GM12872 (cell line): ENCODE measurements around the gene GINS3.

Experiments
- TF ChIP-seq, protein P1 (sequence below): IDR thresholded peaks from 3 replicates; pipeline ENCODE4 v1.5.1; 2011; ENCODE audit warnings: low read depth, mild to moderate bottlenecking, low read length, moderate library complexity; ENCODE audit not compliant: insufficient read depth

GINS3 gene

DNA sequence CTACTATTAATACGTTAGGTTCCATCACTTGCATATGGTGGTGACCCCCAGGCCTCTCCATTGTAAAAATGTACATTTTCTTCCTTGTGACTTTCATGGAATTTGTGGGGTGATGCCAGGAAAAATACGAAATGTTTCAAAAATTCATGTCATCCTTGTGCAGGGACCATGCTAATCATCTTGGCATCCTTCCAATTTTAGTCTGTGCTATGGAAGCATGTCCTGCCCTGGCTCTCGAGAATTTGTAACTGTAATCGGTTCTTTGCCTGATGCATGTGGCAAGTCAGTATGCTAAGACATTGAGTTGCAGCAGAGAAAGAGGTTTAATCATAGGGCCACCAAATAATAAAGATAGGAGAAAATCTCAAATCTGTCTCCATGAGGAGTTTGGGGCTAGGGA is 14.3 kb upstream of the GINS3 start:
- TF ChIP-seq, protein P1, sequence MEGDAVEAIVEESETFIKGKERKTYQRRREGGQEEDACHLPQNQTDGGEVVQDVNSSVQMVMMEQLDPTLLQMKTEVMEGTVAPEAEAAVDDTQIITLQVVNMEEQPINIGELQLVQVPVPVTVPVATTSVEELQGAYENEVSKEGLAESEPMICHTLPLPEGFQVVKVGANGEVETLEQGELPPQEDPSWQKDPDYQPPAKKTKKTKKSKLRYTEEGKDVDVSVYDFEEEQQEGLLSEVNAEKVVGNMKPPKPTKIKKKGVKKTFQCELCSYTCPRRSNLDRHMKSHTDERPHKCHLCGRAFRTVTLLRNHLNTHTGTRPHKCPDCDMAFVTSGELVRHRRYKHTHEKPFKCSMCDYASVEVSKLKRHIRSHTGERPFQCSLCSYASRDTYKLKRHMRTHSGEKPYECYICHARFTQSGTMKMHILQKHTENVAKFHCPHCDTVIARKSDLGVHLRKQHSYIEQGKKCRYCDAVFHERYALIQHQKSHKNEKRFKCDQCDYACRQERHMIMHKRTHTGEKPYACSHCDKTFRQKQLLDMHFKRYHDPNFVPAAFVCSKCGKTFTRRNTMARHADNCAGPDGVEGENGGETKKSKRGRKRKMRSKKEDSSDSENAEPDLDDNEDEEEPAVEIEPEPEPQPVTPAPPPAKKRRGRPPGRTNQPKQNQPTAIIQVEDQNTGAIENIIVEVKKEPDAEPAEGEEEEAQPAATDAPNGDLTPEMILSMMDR = no peak

DNA sequence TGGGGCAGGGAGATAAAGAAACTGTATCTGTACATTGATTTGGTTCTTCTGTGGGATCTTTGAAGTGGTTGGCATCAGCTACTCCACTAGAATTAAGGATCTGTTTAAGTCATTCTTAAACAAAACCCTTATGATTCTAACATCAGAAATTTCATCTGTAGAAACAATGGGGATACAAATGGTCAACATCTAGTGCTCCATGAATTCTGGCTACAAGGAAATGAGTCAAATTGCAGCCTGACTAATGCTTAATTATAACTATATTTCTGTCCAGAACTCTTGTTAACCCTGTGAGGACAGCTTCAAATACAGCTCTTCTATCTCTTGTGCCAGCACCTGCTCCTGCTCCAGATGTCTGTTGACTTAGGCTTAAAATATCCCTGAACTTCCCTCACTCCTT is 13.9 kb upstream of the GINS3 start:
- TF ChIP-seq, protein P1 = no peak

DNA sequence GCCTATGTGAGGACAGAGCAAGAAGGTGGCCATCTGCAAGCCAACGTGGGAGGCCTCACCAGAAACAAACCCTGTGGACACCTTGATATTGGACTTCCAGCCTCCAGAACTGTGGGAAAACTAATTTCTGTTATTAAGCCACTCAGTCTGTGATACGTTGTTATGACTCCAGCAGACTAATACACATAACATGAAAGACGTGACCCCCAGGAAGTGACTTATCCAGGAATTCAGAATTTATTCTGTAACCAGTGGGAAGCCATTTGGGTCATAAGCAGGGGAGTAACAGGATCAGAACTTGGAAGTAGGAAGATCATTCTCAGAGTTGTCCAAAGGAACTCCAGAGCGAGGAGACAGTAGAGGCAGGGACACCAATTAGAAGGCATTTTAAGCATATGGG is 12.5 kb upstream of the GINS3 start:
- TF ChIP-seq, protein P1 = no peak

DNA sequence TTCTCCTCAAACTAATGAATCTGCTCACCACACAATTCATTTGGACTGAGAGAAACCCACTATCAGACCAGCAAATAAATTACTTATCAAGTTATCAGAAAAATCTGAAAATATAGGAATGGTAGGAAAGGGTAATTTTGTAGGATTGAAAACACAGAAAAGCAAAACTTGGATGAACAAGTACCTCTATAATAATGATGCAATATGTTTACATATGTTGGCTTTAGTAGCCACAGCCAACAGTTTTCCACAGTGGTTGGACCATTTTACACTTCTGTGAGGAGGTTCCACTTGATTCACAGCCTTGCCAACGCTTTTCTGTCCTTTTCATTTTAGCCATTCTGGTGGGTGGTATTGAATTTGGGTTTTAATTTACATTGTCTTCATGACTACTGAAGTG is 10.6 kb upstream of the GINS3 start:
- TF ChIP-seq, protein P1 = no peak

DNA sequence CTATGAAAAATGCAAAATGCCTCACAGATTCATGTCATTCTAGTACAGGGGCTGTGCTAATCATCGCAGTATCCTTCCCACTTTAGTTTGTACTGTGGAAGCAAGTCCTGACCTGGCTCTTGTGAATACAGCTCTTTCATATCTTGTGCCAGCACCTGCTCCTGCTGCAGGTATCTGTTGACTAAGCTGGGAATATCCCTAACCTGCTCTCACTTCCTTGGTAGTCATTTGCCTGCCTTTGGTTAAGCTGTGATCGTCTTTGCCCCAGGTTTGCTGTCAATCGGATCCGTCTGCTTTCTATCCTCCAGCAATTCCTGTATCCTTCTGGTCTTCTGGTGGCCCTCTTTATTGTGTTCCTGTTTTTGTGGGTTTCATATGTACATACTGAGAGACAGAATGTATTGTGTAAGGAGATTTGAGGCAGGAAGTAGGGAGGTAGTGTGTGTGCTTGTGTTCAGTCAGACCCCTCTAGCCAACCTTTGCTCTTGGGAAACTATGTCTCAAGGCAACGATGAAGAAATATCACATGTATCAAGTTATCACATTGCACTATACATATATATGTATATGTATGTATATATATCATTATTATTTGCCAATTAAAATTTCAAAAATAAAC is 7.7 kb upstream of the GINS3 start:
- TF ChIP-seq, protein P1 = no peak

DNA sequence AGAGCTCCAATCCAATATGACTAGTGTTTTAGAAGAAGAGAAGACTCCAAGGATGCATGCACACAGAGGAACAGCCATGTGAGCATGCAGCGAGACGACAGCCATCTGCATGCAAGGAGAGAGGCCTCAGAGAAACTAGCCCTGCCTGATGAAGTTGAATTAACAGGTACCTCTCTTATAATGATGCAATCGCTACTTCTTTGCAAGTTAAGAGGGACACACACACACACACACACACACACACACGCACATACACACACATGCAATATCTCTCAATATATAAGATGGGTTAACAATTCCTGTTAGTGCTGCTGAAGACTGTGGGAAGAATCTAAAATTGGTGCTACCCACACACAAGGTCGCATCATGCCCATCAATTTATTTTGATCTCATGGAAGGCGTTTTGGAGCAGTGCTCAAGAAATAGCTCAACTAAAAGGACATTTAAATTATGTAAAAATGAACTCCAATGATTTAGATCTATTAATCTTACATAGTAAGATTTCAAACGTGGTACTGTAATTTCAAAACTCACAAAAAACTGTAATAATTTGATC is 7.0 kb upstream of the GINS3 start:
- TF ChIP-seq, protein P1 = no peak

DNA sequence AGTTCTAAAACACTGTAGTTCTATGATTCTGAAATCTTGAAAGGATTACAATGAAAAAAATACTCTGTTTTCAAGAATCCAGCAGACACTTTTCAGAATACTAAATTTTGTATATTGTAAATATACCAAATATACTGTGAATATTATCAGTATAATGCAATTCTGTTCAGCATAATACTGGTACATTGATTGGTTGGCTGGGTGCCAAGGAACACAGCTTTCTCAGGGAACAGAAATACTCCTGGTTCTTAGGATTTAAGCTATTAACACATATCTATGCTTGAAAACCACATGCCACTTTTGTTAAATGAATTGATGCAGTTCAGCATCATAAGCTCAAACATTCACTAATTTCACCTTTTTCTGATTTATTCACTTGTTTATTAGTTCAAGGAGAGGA is 2.5 kb upstream of the GINS3 start:
- TF ChIP-seq, protein P1 = no peak
